ENCODE measurements around the gene HMGCL.

HMGCL gene

GRCh38 chr1:23805025-23805424 is 20.2 kb downstream of the HMGCL start:
- TF ChIP-seq RAD21 (IDR thresholded peaks at IDR 0.05; ENCODE audit: low read depth): no peak
- TF ChIP-seq, protein P1, sequence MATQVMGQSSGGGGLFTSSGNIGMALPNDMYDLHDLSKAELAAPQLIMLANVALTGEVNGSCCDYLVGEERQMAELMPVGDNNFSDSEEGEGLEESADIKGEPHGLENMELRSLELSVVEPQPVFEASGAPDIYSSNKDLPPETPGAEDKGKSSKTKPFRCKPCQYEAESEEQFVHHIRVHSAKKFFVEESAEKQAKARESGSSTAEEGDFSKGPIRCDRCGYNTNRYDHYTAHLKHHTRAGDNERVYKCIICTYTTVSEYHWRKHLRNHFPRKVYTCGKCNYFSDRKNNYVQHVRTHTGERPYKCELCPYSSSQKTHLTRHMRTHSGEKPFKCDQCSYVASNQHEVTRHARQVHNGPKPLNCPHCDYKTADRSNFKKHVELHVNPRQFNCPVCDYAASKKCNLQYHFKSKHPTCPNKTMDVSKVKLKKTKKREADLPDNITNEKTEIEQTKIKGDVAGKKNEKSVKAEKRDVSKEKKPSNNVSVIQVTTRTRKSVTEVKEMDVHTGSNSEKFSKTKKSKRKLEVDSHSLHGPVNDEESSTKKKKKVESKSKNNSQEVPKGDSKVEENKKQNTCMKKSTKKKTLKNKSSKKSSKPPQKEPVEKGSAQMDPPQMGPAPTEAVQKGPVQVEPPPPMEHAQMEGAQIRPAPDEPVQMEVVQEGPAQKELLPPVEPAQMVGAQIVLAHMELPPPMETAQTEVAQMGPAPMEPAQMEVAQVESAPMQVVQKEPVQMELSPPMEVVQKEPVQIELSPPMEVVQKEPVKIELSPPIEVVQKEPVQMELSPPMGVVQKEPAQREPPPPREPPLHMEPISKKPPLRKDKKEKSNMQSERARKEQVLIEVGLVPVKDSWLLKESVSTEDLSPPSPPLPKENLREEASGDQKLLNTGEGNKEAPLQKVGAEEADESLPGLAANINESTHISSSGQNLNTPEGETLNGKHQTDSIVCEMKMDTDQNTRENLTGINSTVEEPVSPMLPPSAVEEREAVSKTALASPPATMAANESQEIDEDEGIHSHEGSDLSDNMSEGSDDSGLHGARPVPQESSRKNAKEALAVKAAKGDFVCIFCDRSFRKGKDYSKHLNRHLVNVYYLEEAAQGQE (IDR thresholded peaks at IDR 0.05; ENCODE audit: low read depth): no peak
- TF ChIP-seq TCF12 (IDR thresholded peaks at IDR 0.05; ENCODE audit: low read depth): no peak
- no peak for TF ChIP-seq YY1 (IDR thresholded peaks at IDR 0.05; ENCODE audit: low read depth)

DNA sequence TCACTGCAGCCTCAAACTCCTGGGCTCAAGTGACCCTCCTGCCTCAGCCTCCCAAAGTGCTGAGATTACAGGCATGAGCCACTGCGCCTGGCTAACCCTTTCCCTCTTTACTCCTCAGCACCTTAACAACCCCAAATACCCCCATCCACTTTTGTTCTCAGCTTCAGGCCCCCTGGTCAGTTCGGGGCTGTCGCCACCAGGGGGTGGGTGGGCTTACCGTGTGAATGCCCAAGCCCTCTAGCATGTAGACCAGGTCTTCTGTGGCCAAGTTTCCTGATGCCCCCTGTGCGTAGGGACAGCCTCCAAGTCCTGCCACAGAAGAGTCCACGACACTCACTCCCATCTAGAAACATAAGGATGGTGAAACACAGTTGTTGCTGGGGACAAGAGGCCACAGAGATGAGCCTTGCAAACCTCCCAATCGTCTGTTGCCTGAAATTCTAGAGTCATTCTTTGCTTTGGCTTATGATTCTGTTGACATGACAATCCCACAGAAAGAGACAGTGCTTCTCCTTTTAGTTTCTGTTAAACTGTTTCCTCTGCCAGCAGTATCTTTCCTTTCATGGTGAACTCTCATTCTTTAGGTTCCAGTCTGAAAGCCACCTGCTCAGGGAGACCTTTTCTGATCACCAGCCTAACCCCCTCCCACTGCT is 20.9 kb downstream of the HMGCL start:
- TF ChIP-seq, protein P1 (IDR thresholded peaks at IDR 0.05; ENCODE audit: low read depth): no peak
- TF ChIP-seq CREB1 (IDR thresholded peaks at IDR 0.05; ENCODE audit: low read depth) (no peak), EGR1 (IDR thresholded peaks at IDR 0.05) (no peak), RAD21 (IDR thresholded peaks at IDR 0.05; ENCODE audit: low read depth) (no peak), CEBPB (IDR thresholded peaks at IDR 0.05) (no peak), USF1 (IDR thresholded peaks at IDR 0.05) (no peak), TEAD4 (IDR thresholded peaks at IDR 0.05) (no peak), TAF1 (IDR thresholded peaks at IDR 0.05; ENCODE audit: low read depth) (no peak), FOXM1 (IDR thresholded peaks at IDR 0.05; ENCODE audit: borderline replicate concordance, low read depth) (no peak), YY1 (IDR thresholded peaks at IDR 0.05; ENCODE audit: low read depth) (no peak), TCF12 (IDR thresholded peaks at IDR 0.05; ENCODE audit: low read depth) (no peak), NFIC (IDR thresholded peaks at IDR 0.05) (no peak), ZBTB7A (IDR thresholded peaks at IDR 0.05; ENCODE audit: low read depth) (no peak)

GRCh38 chr1:23803674-23804073 is 21.6 kb downstream of the HMGCL start:
- TF ChIP-seq TEAD4 (IDR thresholded peaks at IDR 0.05): no peak
- no peak for TF ChIP-seq EGR1 (IDR thresholded peaks at IDR 0.05)
- TF ChIP-seq CEBPB (IDR thresholded peaks at IDR 0.05): no peak
- TF ChIP-seq CREB1 (IDR thresholded peaks at IDR 0.05; ENCODE audit: low read depth): no peak
- no peak for TF ChIP-seq ZBTB7A (IDR thresholded peaks at IDR 0.05; ENCODE audit: low read depth)
- TF ChIP-seq RAD21 (IDR thresholded peaks at IDR 0.05; ENCODE audit: low read depth): no peak
- no peak for TF ChIP-seq TAF1 (IDR thresholded peaks at IDR 0.05; ENCODE audit: low read depth)
- TF ChIP-seq, protein P2, sequence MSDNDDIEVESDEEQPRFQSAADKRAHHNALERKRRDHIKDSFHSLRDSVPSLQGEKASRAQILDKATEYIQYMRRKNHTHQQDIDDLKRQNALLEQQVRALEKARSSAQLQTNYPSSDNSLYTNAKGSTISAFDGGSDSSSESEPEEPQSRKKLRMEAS (IDR thresholded peaks at IDR 0.05): no peak
- no peak for TF ChIP-seq FOXM1 (IDR thresholded peaks at IDR 0.05; ENCODE audit: borderline replicate concordance, low read depth)
- TF ChIP-seq EP300 (IDR thresholded peaks at IDR 0.05; ENCODE audit: borderline replicate concordance): no peak
- TF ChIP-seq TCF12 (IDR thresholded peaks at IDR 0.05; ENCODE audit: low read depth): no peak
- no peak for TF ChIP-seq USF1 (IDR thresholded peaks at IDR 0.05)

DNA sequence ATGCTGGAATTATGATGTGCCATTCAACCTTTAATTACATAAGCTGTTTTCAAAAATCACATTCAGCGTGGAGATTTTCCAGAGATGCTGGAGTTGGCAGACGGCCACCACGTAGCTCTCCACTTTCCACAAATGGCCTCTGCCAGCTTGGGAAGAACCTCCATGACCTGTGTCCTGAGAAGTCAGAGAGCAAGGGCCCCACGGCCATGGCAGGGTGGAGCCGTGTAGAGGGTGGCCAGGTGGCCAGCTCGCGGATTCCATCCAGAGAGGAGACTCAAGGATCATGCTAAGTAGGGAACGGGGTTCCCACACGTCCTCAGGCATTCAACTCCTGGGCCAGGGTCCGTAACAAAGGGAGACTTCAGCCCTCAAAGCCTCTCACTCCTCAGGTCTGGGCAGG is 23.4 kb downstream of the HMGCL start:
- no peak for TF ChIP-seq TCF12 (IDR thresholded peaks at IDR 0.05; ENCODE audit: low read depth)
- TF ChIP-seq TAF1 (IDR thresholded peaks at IDR 0.05; ENCODE audit: low read depth): no peak
- TF ChIP-seq EP300 (IDR thresholded peaks at IDR 0.05; ENCODE audit: borderline replicate concordance): no peak
- TF ChIP-seq YY1 (IDR thresholded peaks at IDR 0.05; ENCODE audit: low read depth): no peak
- no peak for TF ChIP-seq TEAD4 (IDR thresholded peaks at IDR 0.05)
- TF ChIP-seq CEBPB (IDR thresholded peaks at IDR 0.05): no peak
- no peak for TF ChIP-seq RAD21 (IDR thresholded peaks at IDR 0.05; ENCODE audit: low read depth)
- TF ChIP-seq CREB1 (IDR thresholded peaks at IDR 0.05; ENCODE audit: low read depth): no peak
- TF ChIP-seq, protein P2 (IDR thresholded peaks at IDR 0.05): no peak
- TF ChIP-seq, protein P1 (IDR thresholded peaks at IDR 0.05; ENCODE audit: low read depth): no peak
- no peak for TF ChIP-seq EGR1 (IDR thresholded peaks at IDR 0.05)
- no peak for TF ChIP-seq ZBTB7A (IDR thresholded peaks at IDR 0.05; ENCODE audit: low read depth)
- no peak for TF ChIP-seq NFIC (IDR thresholded peaks at IDR 0.05)
